Measurements from ENCODE around the gene HSF2BP.

DNA sequence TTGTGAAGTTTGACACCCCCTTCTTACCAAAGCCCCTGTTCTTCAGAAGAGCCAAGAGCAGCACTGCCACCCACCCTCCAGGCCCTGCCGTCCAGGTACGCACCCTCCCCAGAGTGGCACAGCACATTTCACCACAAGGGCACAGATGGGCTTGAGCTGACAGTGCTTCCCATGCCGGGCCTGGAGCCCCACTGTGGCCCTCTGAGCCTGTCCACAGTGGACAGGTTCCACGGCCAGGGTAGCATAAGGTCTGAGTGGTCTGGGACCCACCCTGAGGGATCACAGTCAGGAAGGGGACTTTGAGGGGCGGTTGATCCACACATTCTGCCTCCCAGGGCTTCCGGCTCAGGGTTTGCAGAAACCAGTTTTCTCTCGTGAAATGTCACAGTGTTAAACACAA lies 31.1 kb upstream of the HSF2BP start:
- TF ChIP-seq SUZ12 (IDR thresholded peaks at IDR 0.05; ENCODE audit: low read length) (no peak), POLR2AphosphoS5 (IDR thresholded peaks at IDR 0.05; ENCODE audit: low read depth, low read length) (no peak), MAFK (IDR thresholded peaks at IDR 0.05; ENCODE audit: low read depth, low read length) (no peak), POLR2A (IDR thresholded peaks at IDR 0.05; ENCODE audit: control extremely low read depth in 1 of 2, low read depth in 2 of 2, low read length in 2 of 2) (no peak), SP1 (IDR thresholded peaks at IDR 0.05; ENCODE audit: low read depth, low read length) (no peak), RFX5 (IDR thresholded peaks at IDR 0.05; ENCODE audit: borderline replicate concordance, low read depth, low read length) (no peak), GTF2F1 (IDR thresholded peaks at IDR 0.05; ENCODE audit: borderline replicate concordance, low read depth, low read length) (no peak), EP300 (IDR thresholded peaks at IDR 0.05; ENCODE audit: borderline replicate concordance in 1 of 2, low read depth in 2 of 2, low read length in 2 of 2) (no peak), POU5F1 (IDR thresholded peaks at IDR 0.05; ENCODE audit: low read depth, low read length) (no peak), BACH1 (IDR thresholded peaks at IDR 0.05; ENCODE audit: low read length) (no peak), TCF12 (IDR thresholded peaks at IDR 0.05; ENCODE audit: low read depth, low read length) (no peak)
- TF ChIP-seq, protein P1, sequence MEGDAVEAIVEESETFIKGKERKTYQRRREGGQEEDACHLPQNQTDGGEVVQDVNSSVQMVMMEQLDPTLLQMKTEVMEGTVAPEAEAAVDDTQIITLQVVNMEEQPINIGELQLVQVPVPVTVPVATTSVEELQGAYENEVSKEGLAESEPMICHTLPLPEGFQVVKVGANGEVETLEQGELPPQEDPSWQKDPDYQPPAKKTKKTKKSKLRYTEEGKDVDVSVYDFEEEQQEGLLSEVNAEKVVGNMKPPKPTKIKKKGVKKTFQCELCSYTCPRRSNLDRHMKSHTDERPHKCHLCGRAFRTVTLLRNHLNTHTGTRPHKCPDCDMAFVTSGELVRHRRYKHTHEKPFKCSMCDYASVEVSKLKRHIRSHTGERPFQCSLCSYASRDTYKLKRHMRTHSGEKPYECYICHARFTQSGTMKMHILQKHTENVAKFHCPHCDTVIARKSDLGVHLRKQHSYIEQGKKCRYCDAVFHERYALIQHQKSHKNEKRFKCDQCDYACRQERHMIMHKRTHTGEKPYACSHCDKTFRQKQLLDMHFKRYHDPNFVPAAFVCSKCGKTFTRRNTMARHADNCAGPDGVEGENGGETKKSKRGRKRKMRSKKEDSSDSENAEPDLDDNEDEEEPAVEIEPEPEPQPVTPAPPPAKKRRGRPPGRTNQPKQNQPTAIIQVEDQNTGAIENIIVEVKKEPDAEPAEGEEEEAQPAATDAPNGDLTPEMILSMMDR (IDR thresholded peaks at IDR 0.05; ENCODE audit: control extremely low read depth in 1 of 3, insufficient read depth in 1 of 3, low read depth in 1 of 3, low read length in 3 of 3): no peak
